Neutrophil (primary cell): ENCODE measurements around the gene CNTROB.
A peak's percentile ranks its signal among the peaks of the same experiment; 100 is the strongest.

ENCODE experiments used
- H3K27ac ChIP-seq: fragments of 200-600 bp; sonication (generic); 2 replicates; pipeline ENCODE4 v1.5.1; 2016; ENCODE audit warnings: mild to moderate bottlenecking, moderate library complexity
- H3K27me3 ChIP-seq: fragments of 200-600 bp; sonication (generic); 2 replicates; pipeline ENCODE4 v1.6.0; 2016; ENCODE audit warnings: mild to moderate bottlenecking
- H3K36me3 ChIP-seq: fragments of 200-600 bp; sonication (generic); 2 replicates; pipeline ENCODE4 v1.5.1; 2017
- H3K4me1 ChIP-seq, 2 experiments: fragments of 200-600 bp in 1 of 2; sonication (generic) in 1 of 2; 1 replicate in 1 of 2; 2 replicates in 1 of 2; pipeline versions ENCODE4 v1.5.1 to v1.6.1; 2013 to 2016; ENCODE audit warnings: low read depth in 1 of 2, low read length in 1 of 2, mild to moderate bottlenecking in 1 of 2, moderate library complexity in 1 of 2; ENCODE audit not compliant: control insufficient read depth in 1 of 2, insufficient read depth in 1 of 2
- H3K4me3 ChIP-seq, 2 experiments: fragments of 200-600 bp in 1 of 2; sonication (generic) in 1 of 2; 1 replicate in 1 of 2; 2 replicates in 1 of 2; pipeline ENCODE4 v1.5.1; 2013 to 2016; ENCODE audit warnings: low read depth in 1 of 2, low read length in 1 of 2, mild to moderate bottlenecking in 1 of 2, moderate library complexity in 1 of 2
- H3K9me3 ChIP-seq: fragments of 200-600 bp; sonication (generic); 2 replicates; pipeline ENCODE4 v1.5.1; 2016
- TF ChIP-seq, protein P1 (sequence below): fragments of 200-600 bp; sonication (generic); IDR thresholded peaks from 2 replicates; pipeline ENCODE4 v1.5.1; 2016; ENCODE audit warnings: antibody characterized with exemption

CNTROB gene

DNA sequence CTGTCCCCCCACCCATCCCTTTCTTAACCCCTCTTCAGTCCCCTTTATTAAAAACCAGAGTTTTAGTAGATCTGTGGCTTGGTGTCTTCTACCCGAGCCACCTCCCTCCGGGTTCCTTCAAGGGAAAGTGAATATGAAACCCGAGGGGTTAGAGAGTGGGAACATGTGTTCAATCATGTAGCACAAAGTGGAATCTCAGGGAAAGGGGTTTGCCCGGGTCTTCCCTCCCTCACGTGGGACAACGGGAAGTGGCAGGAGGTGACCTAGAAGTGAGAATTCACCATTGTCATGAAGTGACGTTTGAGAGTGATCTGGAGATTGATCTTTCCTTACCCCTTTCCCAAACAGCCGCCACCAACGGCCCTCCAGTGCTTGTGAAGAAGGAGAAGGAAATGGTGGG, 20.9 kb upstream of the CNTROB start:
- Histone ChIP-seq H3K36me3 (peaks cover 63% of the 10 kb centered on the region), H3K27me3 (no peaks in the 10 kb centered on the region)

DNA sequence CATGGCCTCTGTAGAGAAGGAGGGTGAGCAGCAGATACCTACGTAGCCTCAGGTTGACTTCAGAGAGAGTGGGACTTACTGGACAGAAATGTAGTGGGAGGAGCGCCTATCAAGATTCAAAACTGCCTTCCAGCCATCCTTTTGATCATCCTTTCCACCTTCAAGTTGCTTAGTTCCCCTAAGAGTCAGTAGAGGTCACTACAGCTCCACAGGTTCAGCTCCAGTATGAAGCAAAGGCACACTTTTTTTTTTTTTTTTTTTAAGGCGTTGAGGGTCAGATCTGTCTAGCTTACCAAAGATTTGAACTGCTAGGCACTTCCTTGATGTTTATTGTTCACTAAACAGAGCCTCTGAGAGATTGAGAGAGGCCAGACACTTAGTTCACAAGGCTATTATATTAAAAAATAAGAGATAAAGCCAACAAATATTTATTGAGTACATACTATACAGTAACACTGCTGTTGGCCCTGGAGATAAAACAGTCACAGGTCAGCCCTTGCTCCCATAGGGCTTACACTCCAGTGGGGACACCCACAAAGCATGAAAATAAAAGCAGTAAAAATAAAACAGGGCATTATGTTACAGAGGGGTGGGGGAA, 19.0 kb upstream of the CNTROB start:
- Histone ChIP-seq H3K27ac (no peak overlapping the region), H3K4me3 (no peak overlapping the region), H3K4me1 (peaks cover 23 to 27% of the 10 kb centered on the region in 2 experiments), H3K27me3 (no peaks in the 10 kb centered on the region), H3K36me3 (peaks cover 44% of the 10 kb centered on the region), H3K9me3 (no peaks in the 10 kb centered on the region)
- TF ChIP-seq, protein P1, sequence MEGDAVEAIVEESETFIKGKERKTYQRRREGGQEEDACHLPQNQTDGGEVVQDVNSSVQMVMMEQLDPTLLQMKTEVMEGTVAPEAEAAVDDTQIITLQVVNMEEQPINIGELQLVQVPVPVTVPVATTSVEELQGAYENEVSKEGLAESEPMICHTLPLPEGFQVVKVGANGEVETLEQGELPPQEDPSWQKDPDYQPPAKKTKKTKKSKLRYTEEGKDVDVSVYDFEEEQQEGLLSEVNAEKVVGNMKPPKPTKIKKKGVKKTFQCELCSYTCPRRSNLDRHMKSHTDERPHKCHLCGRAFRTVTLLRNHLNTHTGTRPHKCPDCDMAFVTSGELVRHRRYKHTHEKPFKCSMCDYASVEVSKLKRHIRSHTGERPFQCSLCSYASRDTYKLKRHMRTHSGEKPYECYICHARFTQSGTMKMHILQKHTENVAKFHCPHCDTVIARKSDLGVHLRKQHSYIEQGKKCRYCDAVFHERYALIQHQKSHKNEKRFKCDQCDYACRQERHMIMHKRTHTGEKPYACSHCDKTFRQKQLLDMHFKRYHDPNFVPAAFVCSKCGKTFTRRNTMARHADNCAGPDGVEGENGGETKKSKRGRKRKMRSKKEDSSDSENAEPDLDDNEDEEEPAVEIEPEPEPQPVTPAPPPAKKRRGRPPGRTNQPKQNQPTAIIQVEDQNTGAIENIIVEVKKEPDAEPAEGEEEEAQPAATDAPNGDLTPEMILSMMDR = peak; percentile 47

More for the DNA sequence above, 20.9 kb upstream of the CNTROB start:
- Histone ChIP-seq H3K9me3 (no peaks in the 10 kb centered on the region), H3K4me3 (no peak overlapping the region), H3K27ac (no peak overlapping the region), H3K4me1 (peaks cover 12 to 17% of the 10 kb centered on the region in 2 experiments)
- TF ChIP-seq, protein P1 = no peak

DNA sequence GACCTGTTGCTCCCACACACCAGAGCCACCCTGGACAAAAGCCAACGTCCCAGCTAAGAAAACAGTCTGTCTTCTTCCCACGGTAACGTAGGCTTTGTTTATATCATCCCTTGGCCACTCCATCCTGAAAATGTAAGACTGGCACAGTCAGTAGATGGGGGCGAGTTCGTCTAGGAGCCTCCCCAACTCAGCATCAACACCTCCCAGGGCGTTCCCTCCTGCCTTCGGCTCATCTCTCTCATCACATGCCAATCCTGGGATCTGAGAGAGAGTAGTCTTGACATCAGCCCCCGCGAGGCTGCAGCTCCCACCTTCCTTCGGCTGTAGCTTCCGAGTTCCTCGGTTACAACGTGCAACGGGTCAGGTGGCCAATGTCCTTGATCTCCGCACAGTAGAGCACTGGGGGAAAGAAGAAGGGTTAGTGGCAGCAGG, 16.8 kb upstream of the CNTROB start:
- peaks cover 28 to 29% of the 10 kb centered on the region in 2 experiments for H3K4me1 ChIP-seq
- TF ChIP-seq, protein P1 = no peak

DNA sequence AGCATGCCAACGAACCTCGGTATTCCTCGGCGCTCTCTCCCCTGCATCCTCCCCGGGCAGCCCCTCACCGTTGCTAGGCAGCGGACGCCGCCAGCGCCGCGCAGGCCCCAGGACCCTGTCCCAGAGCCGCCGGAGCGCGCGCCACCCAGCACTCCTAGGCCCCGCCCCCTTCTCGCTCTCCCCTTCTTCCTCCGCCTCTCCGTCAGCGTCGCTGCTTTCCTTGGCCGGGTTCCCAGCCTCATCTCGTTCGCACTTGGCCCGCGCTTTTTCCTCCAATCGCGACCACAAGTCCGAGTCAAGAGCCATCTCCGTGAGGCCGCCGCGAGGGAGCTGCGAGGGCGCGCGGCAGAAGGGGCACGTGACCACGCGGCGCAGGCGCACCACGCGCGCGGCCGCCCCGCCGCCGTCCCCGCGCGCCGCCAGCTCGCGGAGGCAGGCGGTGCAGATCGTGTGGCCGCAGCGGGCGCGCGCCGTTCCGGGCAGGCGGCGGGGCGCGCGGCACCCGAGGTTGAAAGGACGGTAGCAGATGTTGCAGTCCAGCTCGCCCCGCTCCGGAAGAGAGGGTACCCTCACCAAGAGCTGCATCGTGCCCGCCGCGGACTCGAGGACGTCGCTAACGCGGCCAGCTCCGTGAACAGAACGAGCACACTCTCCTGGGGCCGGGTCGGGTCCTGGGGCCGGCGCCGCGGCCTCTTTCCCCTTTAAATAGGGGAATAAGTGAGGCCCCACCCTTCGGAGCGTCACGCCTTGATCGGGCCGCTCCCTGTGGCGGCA, 16.2 kb upstream of the CNTROB start, which contains the start of gene RNF227:
Gene RNF227 (minus strand): TSS at position 679 of the 774 bp plus-strand sequence. CDS start 94 bp downstream, at position 585.
- Histone ChIP-seq H3K36me3 (peaks cover 17% of the 10 kb centered on the region), H3K27me3 (no peaks in the 10 kb centered on the region), H3K9me3 (no peaks in the 10 kb centered on the region), H3K4me3 (peak within 1 kb of the TSS; percentile 89 to 98), H3K4me1 (peaks cover 29 to 30% of the 10 kb centered on the region in 2 experiments), H3K27ac (peak within 1 kb of the TSS; percentile 88)
- TF ChIP-seq, protein P1 = no peak

More for the DNA sequence above, 16.8 kb upstream of the CNTROB start:
- peaks cover 23% of the 10 kb centered on the region for H3K36me3 ChIP-seq
- H3K27ac ChIP-seq = peak overlapping the region; percentile 88
- H3K9me3 ChIP-seq = no peaks in the 10 kb centered on the region
- no peaks in the 10 kb centered on the region for H3K27me3 ChIP-seq
- H3K4me3 ChIP-seq = peak overlapping the region; percentile 89 to 98

DNA sequence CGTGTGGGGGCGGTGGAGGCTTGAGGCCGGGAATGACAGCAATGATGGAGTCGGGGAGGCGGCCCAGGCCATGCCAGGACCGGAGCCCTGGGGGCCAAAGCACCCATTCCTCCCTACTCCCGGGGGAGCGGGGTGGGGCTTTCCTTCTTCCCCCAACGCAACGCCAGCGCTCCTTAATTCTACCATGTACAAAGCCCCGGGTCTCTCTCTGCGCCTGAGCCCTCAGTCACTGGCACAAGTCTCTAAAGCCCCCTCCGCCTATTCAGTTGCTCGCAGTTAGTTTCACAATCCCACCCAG, 15.7 kb upstream of the CNTROB start:
- TF ChIP-seq, protein P1 = no peak
- Histone ChIP-seq H3K27ac (peak overlapping the region; percentile 88), H3K9me3 (no peaks in the 10 kb centered on the region), H3K4me3 (peak overlapping the region; percentile 89 to 98), H3K27me3 (no peaks in the 10 kb centered on the region), H3K36me3 (peaks cover 11% of the 10 kb centered on the region), H3K4me1 (peaks cover 29 to 30% of the 10 kb centered on the region in 2 experiments)
